OCI-LY1 (cell line): ENCODE measurements around the gene CHKA.

Source experiments
- CTCF ChIP-seq: fragments of 200-600 bp; sonication (generic), shearing (Covaris generic); IDR thresholded peaks from 2 replicates; pipeline ENCODE4 v1.5.1; 2017; ENCODE audit warnings: mild to moderate bottlenecking, antibody characterized with exemption, low read length, moderate library complexity, mixed read lengths
- EZH2 ChIP-seq: fragments of 200-600 bp; sonication (generic), shearing (Covaris generic); IDR thresholded peaks from 2 replicates; pipeline ENCODE4 v1.8.0; 2017; ENCODE audit warnings: borderline replicate concordance, mixed run types, mild to moderate bottlenecking, antibody characterized with exemption, low read length, moderate library complexity, mixed read lengths

GRCh38 chr11:68038718-68039525 lies 82.3 kb downstream of the CHKA start, which contains the start of gene TCIRG1:
- TF ChIP-seq CTCF: no peak
- no peak for TF ChIP-seq EZH2
